Osteocyte (in vitro differentiated cells): ENCODE data around the gene NFASC. TPM values are rescaled to one million over a fixed set of nuclear protein-coding genes. Genes with fewer than 3 reads are reported as not detected.

Experiments used
- DNase-seq: peaks from one replicate; pipeline ENCODE4 v3.0.0; 2021; ENCODE audit warnings: mixed read lengths; ENCODE audit not compliant: unreplicated experiment; ENCODE audit errors: extremely low spot score
- H3K27ac Mint-ChIP-seq: one replicate; pipeline ENCODE4 v1.8.0; 2021; ENCODE audit warnings: mild to moderate bottlenecking, mixed read lengths; ENCODE audit not compliant: unreplicated experiment
- H3K27me3 Mint-ChIP-seq: one replicate; pipeline ENCODE4 v1.8.0; 2021; ENCODE audit warnings: mixed read lengths; ENCODE audit not compliant: unreplicated experiment
- H3K36me3 Mint-ChIP-seq: one replicate; pipeline ENCODE4 v1.8.0; 2021; ENCODE audit warnings: mixed read lengths; ENCODE audit not compliant: unreplicated experiment
- H3K4me1 Mint-ChIP-seq: one replicate; pipeline ENCODE4 v1.8.0; 2021; ENCODE audit warnings: mixed read lengths; ENCODE audit not compliant: unreplicated experiment
- H3K4me3 Mint-ChIP-seq: one replicate; pipeline ENCODE4 v1.8.0; 2021; ENCODE audit warnings: mild to moderate bottlenecking, moderate library complexity, mixed read lengths; ENCODE audit not compliant: unreplicated experiment
- H3K9me3 Mint-ChIP-seq: one replicate; pipeline ENCODE4 v1.8.0; 2021; ENCODE audit warnings: mixed read lengths; ENCODE audit not compliant: unreplicated experiment
- CTCF ChIP-seq: fragments of 200-600 bp; sonication (generic); IDR thresholded peaks from 2 replicates; pipeline ENCODE4 v1.5.0; 2021; ENCODE audit warnings: antibody characterized with exemption, mild to moderate bottlenecking, moderate library complexity
- total RNA-seq: library from RNA; stranded (reverse); gene quantifications from 2 replicates; pipeline ENCODE4 v1.2.1, GENCODE V29; 2021

Gene NFASC
- total RNA-seq, 1 donor from 2014 or later, result not detected

- H3K27me3 Mint-ChIP-seq, result peaks cover 41% of the 10 kb centered on the region
- no peak for TF ChIP-seq CTCF
- H3K4me1 Mint-ChIP-seq, result no peaks in the 10 kb centered on the region
- H3K27ac Mint-ChIP-seq, result no peak overlapping the region
- H3K4me3 Mint-ChIP-seq, result no peak overlapping the region
- no peaks in the 10 kb centered on the region for H3K36me3 Mint-ChIP-seq
- H3K9me3 Mint-ChIP-seq, result no peaks in the 10 kb centered on the region
- no peak for DNase-seq
Observed at GRCh38 chr1:204904228-204904810, 33.7 kb downstream of the NFASC start.

DNA sequence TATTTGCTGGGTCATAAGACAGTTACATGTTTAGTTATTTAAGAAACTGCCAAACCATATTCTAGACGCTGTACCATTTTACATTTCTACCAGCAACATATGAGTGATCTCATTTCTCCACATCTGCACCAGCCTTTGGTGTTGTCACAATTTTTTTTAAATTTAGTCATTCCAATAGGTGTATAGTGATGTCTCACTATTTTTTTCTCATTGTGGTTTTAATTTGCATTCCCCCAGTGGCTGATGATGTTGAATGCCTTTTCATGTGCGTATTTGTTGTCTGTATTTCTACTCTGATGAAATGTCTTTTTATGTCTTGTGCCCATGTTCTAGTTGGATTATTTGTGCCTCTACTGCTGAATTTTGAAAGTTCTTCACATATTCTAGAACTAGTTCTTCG lies 38.4 kb downstream of the NFASC start:
- Mint-ChIP-seq H3K4me1 (no peaks in the 10 kb centered on the region), H3K36me3 (no peaks in the 10 kb centered on the region), H3K9me3 (no peaks in the 10 kb centered on the region), H3K4me3 (no peak overlapping the region), H3K27me3 (peaks cover 40% of the 10 kb centered on the region), H3K27ac (no peak overlapping the region)
- TF ChIP-seq CTCF, result no peak
- no peak for DNase-seq

DNA sequence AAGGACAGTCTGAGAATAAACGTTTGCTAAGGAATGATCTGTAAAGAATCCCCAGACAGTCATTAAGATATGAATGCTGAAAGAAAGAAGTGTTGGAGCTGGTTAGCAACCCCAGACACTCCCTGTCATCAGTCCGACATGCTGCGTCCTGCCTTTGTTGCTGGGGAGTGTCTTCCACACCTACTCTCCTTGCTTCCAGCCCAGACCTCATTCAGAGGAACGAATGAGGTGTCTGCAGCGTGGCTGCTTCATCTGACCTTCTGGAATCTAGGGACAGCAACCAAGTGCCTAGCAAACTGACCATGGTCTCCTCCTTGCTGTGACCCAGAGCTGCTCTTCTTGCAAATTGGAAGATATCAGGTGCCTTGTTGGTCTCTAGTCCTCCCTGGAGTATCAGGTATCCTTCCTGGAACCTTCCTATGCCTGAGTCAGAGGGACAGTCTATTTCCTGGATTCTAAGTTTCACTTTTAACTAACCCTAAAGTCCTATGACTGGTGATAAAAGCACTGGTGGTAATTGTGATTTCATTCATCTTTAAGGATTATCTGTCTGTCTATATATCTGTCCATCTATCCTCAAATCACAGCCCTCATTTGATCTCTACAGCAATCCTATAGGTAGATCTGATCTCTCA lies 45.3 kb downstream of the NFASC start:
- Mint-ChIP-seq H3K27me3 (peaks cover 27% of the 10 kb centered on the region), H3K36me3 (no peaks in the 10 kb centered on the region), H3K4me3 (no peak overlapping the region), H3K27ac (no peak overlapping the region), H3K4me1 (no peaks in the 10 kb centered on the region), H3K9me3 (peaks cover 4% of the 10 kb centered on the region)
- DNase-seq, result no peak
- no peak for TF ChIP-seq CTCF

GRCh38 chr1:204917802-204918201 lies 47.1 kb downstream of the NFASC start:
- Mint-ChIP-seq H3K27me3 (peaks cover 28% of the 10 kb centered on the region), H3K27ac (no peak overlapping the region), H3K36me3 (no peaks in the 10 kb centered on the region), H3K4me3 (no peak overlapping the region), H3K4me1 (no peaks in the 10 kb centered on the region), H3K9me3 (peaks cover 4% of the 10 kb centered on the region)
- TF ChIP-seq CTCF, result no peak
- no peak for DNase-seq

DNA sequence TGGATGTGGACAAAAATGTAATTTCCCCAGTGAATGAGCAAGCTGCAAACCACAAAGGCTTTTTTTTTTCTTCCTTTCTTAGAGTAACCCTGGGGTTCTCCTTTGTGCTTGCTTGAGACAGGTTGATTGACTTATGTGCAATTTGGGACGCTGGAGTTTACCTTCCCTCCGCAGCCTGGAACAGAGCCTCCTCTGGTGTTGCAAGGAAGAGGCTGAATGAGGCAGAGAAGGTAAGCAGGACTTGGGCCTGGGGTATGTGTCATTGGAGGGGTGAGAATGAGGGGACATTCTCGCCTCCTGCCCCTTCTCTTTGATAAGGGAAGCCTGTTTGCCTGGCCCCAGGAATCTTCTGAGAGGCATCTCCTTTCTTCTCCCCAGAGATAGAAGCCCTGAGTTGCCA lies 49.8 kb downstream of the NFASC start:
- H3K36me3 Mint-ChIP-seq, result no peaks in the 10 kb centered on the region
- peaks cover 30% of the 10 kb centered on the region for H3K27me3 Mint-ChIP-seq
- H3K27ac Mint-ChIP-seq, result no peak overlapping the region
- peaks cover 4% of the 10 kb centered on the region for H3K9me3 Mint-ChIP-seq
- no peak overlapping the region for H3K4me3 Mint-ChIP-seq
- no peak for TF ChIP-seq CTCF
- H3K4me1 Mint-ChIP-seq, result no peaks in the 10 kb centered on the region
- no peak for DNase-seq
